K562 (cell line): ENCODE measurements around the gene LCA5L.
A peak's percentile ranks its signal among the peaks of the same experiment; 100 is the strongest.

ENCODE experiments used
- ATF7 ChIP-seq: fragments of 450-650 bp; IDR thresholded peaks from 2 replicates; pipeline ENCODE4 v1.7.1; 2014; ENCODE audit warnings: mild to moderate bottlenecking, moderate library complexity
- CEBPZ ChIP-seq: fragments of 150-350 bp; IDR thresholded peaks from 2 replicates; pipeline ENCODE4 v1.6.1; 2014; ENCODE audit warnings: low read depth, mild to moderate bottlenecking, low read length, borderline replicate concordance
- CREB5 ChIP-seq: fragments of 250-450 bp; sonication (Bioruptor Pico); IDR thresholded peaks from 2 replicates; pipeline ENCODE4 v1.5.0; 2020; ENCODE audit warnings: mild to moderate bottlenecking
- CTCF ChIP-seq, 3 experiments: IDR thresholded peaks in 2 of 3; conservative IDR thresholded peaks in 1 of 3; 2 replicates each; pipeline ENCODE4 v1.5.1; 2011 to 2012; ENCODE audit warnings: low read length in 3 of 3, mild to moderate bottlenecking in 3 of 3, control low read depth in 2 of 3, improper control_type of control experiment in 1 of 3, inconsistent platforms in 1 of 3, low read depth in 1 of 3, mixed read lengths in 1 of 3, moderate library complexity in 1 of 3; ENCODE audit not compliant: insufficient read depth in 2 of 3
- EZH2 ChIP-seq: IDR thresholded peaks from 2 replicates; pipeline ENCODE4 v1.6.1; 2012; ENCODE audit warnings: low read depth, mild to moderate bottlenecking, inconsistent platforms, low read length, borderline replicate concordance
- MAZ ChIP-seq, 2 experiments: fragments of 450-650 bp in 1 of 2; sonication (generic) in 1 of 2; formaldehyde crosslinking; IDR thresholded peaks in 1 of 2; conservative IDR thresholded peaks in 1 of 2; 2 replicates each; pipeline versions ENCODE4 v1.4.0 to v1.5.0; 2020; ENCODE audit warnings: mild to moderate bottlenecking in 1 of 2, missing genetic modification reagents in 1 of 2
- MIER1 ChIP-seq: fragments of 450-650 bp; IDR thresholded peaks from 2 replicates; pipeline ENCODE4 v1.6.1; 2016; ENCODE audit warnings: antibody characterized with exemption, mild to moderate bottlenecking, low read depth
- PHF20 ChIP-seq: fragments of 450-650 bp; IDR thresholded peaks from 2 replicates; pipeline ENCODE4 v1.6.1; 2018; ENCODE audit not compliant: partially characterized antibody
- PHF21A ChIP-seq: fragments of 450-650 bp; IDR thresholded peaks from 2 replicates; pipeline ENCODE4 v1.6.1; 2017; ENCODE audit warnings: low read depth, borderline replicate concordance
- SP1 ChIP-seq: sonication (generic); formaldehyde crosslinking; IDR thresholded peaks from 2 replicates; pipeline ENCODE4 v1.8.1; 2022; ENCODE audit warnings: mild to moderate bottlenecking, missing genetic modification reagents
- SREBF2 ChIP-seq: sonication (generic); formaldehyde crosslinking; IDR thresholded peaks from 2 replicates; pipeline ENCODE4 v1.4.0; 2020; ENCODE audit warnings: mild to moderate bottlenecking, missing genetic modification reagents
- ZBTB7A ChIP-seq: IDR thresholded peaks from 2 replicates; pipeline ENCODE4 v1.6.1; 2011; ENCODE audit warnings: low read depth, mild to moderate bottlenecking, low read length, moderate library complexity, borderline replicate concordance; ENCODE audit not compliant: control insufficient read depth
- ZFPM2 ChIP-seq: fragments of 250-450 bp; sonication (Bioruptor Pico); IDR thresholded peaks from 2 replicates; pipeline ENCODE4 v1.5.1; 2022; ENCODE audit warnings: mild to moderate bottlenecking

GRCh38 chr21:39483917-39484316, 38.3 kb upstream of the LCA5L start:
- TF ChIP-seq SREBF2 (CRISPR knock-in tag) (no peak), CTCF (IDR thresholded peaks at IDR 0.05 in 2 of 3, conservative IDR thresholded peaks at IDR 0.05 in 1 of 3; ENCODE audit: insufficient read depth in 2 of 3, low read depth in 1 of 3, low read length in 3 of 3) (no peak), MAZ (CRISPR knock-in tag; conservative IDR thresholded peaks at IDR 0.05 in 1 of 2, IDR thresholded peaks at IDR 0.05 in 1 of 2) (no peak), SP1 (no peak), ZFPM2 (CRISPR knock-in tag) (no peak), ATF7 (peak; percentile 25; the same call in 1 of the 2 replicates), ZBTB7A (no peak), PHF21A (no peak), EZH2 (no peak), MIER1 (no peak), CEBPZ (no peak), CREB5 (CRISPR knock-in tag) (no peak), PHF20 (no peak)
